ENCODE results near the gene ITPR3.

DNA sequence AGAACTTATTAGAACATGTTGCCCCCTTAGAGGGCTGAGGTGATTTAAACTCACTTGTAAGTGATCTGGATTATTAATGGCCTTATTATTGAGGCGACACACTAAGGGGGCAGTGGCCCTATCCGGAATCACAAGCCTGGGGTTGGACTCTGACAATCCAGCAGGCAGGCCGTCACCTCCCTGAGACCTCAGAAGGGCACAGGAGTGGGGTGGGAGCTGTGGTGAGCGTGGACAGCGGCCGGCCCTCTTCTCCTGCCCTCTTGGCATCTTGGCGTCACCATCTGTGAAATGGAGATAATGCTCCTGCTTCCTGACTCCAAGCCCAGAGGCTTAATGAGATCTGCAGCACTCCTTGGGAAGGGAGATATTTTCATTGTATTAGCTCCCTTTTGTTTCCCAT is 106.0 kb downstream of the ITPR3 start:
- TF ChIP-seq, protein P1, sequence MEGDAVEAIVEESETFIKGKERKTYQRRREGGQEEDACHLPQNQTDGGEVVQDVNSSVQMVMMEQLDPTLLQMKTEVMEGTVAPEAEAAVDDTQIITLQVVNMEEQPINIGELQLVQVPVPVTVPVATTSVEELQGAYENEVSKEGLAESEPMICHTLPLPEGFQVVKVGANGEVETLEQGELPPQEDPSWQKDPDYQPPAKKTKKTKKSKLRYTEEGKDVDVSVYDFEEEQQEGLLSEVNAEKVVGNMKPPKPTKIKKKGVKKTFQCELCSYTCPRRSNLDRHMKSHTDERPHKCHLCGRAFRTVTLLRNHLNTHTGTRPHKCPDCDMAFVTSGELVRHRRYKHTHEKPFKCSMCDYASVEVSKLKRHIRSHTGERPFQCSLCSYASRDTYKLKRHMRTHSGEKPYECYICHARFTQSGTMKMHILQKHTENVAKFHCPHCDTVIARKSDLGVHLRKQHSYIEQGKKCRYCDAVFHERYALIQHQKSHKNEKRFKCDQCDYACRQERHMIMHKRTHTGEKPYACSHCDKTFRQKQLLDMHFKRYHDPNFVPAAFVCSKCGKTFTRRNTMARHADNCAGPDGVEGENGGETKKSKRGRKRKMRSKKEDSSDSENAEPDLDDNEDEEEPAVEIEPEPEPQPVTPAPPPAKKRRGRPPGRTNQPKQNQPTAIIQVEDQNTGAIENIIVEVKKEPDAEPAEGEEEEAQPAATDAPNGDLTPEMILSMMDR (IDR thresholded peaks at IDR 0.05): no peak
- TF ChIP-seq POLR2A (IDR thresholded peaks at IDR 0.05): no peak
- TF ChIP-seq POLR2AphosphoS5 (IDR thresholded peaks at IDR 0.05): no peak

Measured in prostate gland (tissue), 2 donors.